COLO668 (cell line): ENCODE data around the gene ST8SIA1.
"Not testable (repeated sequence)": the region's sequence is repeated elsewhere in the genome, so short reads cannot be mapped to it uniquely, and the experiment has no call there.

Source experiments
- DNase-seq: peaks from one replicate; lab custom pipeline; 2025; ENCODE audit not compliant: unreplicated experiment; lab: John Stamatoyannopoulos, UW

The ST8SIA1 gene

GRCh38 chr12:22180705-22181104 lies 153.8 kb downstream of the ST8SIA1 start:
- DNase-seq: no peak

DNA sequence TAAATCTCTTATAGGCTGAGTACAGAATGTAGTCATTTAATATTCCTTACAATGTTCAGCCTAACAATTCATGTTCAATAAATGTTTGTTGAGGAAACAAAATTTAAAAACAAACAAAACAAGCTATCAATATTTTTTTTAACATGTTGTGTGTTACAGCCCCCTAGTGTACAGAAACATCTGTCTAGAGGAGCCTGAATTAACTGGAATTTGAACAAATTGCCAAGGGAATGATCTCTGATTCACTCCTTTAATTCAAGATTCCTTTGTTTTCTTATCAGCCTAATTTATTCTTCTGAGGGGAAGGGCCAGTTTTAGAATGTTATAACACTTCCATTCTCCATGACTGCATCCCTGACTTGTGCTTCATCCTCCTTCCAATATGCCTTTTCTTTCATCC lies 161.3 kb downstream of the ST8SIA1 start:
- DNase-seq: no peak

DNA sequence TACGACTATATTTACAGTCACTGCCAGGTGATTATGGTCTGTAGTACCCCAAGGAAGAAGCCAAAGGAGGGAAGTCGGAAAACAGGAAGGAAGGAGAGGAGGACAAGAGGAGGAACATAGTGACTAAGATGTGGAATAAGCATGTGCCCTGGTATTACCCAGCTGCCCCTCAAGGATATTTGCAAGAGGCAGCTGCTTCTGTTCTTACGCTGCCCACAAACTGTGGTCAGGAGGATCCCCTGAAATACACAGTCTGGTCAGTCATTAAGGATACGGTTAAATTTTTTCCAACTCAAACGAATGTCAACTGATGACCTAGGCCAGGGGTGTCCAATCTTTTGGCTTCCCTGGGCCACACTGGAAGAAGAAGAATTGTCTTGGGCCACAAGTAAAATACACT lies 162.0 kb downstream of the ST8SIA1 start:
- no peak for DNase-seq

GRCh38 chr12:22169376-22169775 lies 165.1 kb downstream of the ST8SIA1 start:
- no peak for DNase-seq

DNA sequence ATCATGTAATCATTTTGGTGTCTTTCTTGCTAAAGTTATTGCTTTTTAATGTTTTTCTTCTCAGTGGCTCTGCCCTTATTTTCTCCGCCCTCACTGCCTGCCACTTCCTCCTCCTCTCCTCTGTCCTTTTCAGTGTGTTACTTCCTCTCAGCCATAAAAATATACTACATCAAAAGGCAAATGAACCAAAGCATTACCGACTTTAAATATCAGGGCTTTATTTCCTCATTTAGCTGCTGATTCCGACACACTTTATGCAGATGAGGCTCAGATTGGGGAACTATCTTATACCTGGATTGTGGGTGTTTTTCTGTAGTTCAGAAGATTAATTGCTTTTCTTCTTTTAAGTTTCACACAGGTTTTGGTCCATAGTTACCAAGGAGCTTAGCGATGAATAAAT lies 170.4 kb downstream of the ST8SIA1 start:
- DNase-seq: no peak

- DNase-seq: no peak
Measured at GRCh38 chr12:22163594-22163993, 170.9 kb downstream of the ST8SIA1 start.

DNA sequence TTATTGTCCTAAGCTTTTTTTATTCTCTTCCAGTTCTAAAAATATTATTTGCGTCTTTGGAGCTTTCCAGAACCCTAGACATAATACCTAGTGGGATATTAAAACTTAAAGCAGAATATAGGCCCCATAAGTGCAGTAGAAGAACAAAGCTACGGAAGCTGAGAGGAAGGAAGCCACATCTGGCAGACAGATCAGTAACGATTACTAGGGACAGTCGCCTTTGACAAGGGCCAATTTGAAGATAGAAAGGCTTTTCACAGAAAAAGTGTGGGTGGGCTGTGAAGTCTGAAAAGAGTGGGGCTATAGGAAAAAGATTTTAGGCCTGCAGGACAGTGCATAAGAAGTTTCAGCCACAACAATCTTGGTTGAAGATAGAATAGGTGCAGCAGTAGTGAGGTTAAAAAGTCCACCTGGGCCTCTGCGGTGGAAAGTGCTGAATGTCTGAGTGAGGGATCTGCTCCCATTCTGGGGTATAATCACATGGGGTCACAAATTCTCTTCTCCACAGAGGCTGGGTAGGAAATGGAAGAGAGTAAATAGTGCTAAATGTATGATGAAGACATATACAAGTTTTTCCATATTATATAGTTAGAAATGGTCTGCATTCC lies 174.0 kb downstream of the ST8SIA1 start:
- no peak for DNase-seq

DNA sequence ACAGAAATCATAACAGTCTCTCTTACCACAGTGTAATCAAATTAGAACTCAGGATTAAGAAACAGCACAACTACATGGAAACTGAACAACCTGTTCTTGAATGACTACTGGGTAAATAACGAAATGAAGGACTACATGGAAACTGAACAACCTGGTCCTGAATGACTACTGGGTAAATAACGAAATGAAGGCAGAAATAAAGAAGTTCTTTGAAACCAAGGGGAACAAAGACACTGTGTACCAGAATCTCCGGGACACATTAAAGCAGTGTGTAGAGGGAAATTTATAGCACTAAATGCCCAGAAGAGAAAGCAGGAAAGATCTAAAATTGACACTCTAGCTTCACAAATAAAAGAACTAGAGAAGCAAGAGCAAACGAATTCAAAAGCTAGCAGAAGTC lies 185.2 kb downstream of the ST8SIA1 start:
- not testable (repeated sequence) for DNase-seq

- not testable (repeated sequence) for DNase-seq
Measured at GRCh38 chr12:22146686-22147085, 187.8 kb downstream of the ST8SIA1 start.
